Osteoblast (primary cell): Measurements from ENCODE around the gene DHRS11. TPM values are rescaled to one million over a fixed set of nuclear protein-coding genes. Genes with fewer than 3 reads are reported as not detected.

Source experiments
- DNase-seq: peaks from one replicate; pipeline ENCODE4 v3.0.0; 2011; ENCODE audit warnings: low spot score, mixed read lengths; ENCODE audit not compliant: insufficient read length; ENCODE audit errors: missing footprints
- H2AFZ ChIP-seq: 2 replicates; pipeline ENCODE4 v1.6.0; 2011; ENCODE audit warnings: mild to moderate bottlenecking, low read length
- H3K27ac ChIP-seq: 2 replicates; pipeline ENCODE4 v1.5.1; 2011; ENCODE audit warnings: mild to moderate bottlenecking, low read depth, low read length, moderate library complexity
- H3K27me3 ChIP-seq: 2 replicates; pipeline ENCODE4 v1.6.0; 2012; ENCODE audit warnings: mild to moderate bottlenecking, control low read depth, inconsistent platforms, low read length, moderate library complexity; ENCODE audit not compliant: insufficient read depth
- H3K36me3 ChIP-seq: 2 replicates; pipeline ENCODE4 v1.5.1; 2011; ENCODE audit warnings: mild to moderate bottlenecking, low read length, control low read depth, moderate library complexity; ENCODE audit not compliant: insufficient read depth
- H3K4me1 ChIP-seq: 2 replicates; pipeline ENCODE4 v1.5.1; 2011; ENCODE audit warnings: mild to moderate bottlenecking, low read length, control low read depth, moderate library complexity; ENCODE audit not compliant: insufficient read depth
- H3K4me2 ChIP-seq: 2 replicates; pipeline ENCODE4 v1.6.0; 2011; ENCODE audit warnings: mild to moderate bottlenecking, low read length; ENCODE audit not compliant: insufficient read depth
- H3K4me3 ChIP-seq: fragments of 200-600 bp; sonication (generic); 3 replicates; pipeline ENCODE4 v1.5.1; 2012; ENCODE audit warnings: mild to moderate bottlenecking, low read length, inconsistent platforms; ENCODE audit not compliant: insufficient read depth
- H3K79me2 ChIP-seq: 2 replicates; pipeline ENCODE4 v1.6.0; 2012; ENCODE audit warnings: mild to moderate bottlenecking, low read length, control low read depth, inconsistent platforms; ENCODE audit not compliant: insufficient read depth
- H3K9me3 ChIP-seq: 2 replicates; pipeline ENCODE4 v1.5.1; 2011; ENCODE audit warnings: low read depth, low read length, control low read depth
- H4K20me1 ChIP-seq: 2 replicates; pipeline ENCODE4 v1.6.0; 2012; ENCODE audit warnings: mild to moderate bottlenecking, low read length, control low read depth; ENCODE audit not compliant: insufficient read depth
- CTCF ChIP-seq: IDR thresholded peaks from 2 replicates; pipeline ENCODE4 v1.5.1; 2011; ENCODE audit warnings: mild to moderate bottlenecking, low read depth, low read length, moderate library complexity; ENCODE audit errors: extremely low read depth
- total RNA-seq: library from RNA; depleted of rRNA; stranded (reverse); fragments of >200 nt; gene quantifications from 2 replicates; pipeline ENCODE4 v1.2.3, GENCODE V29; 2012

DHRS11 gene
- total RNA-seq, 1 donor = 3.3 TPM

- Histone ChIP-seq H3K27ac (no peak overlapping the region), H2AFZ (no peak overlapping the region), H3K4me1 (peaks cover 4% of the 10 kb centered on the region), H3K36me3 (no peaks in the 10 kb centered on the region), H3K9me3 (no peaks in the 10 kb centered on the region), H3K4me3 (peak overlapping the region; percentile 56), H3K79me2 (no peaks in the 10 kb centered on the region), H3K27me3 (peaks cover 90% of the 10 kb centered on the region), H4K20me1 (no peaks in the 10 kb centered on the region), H3K4me2 (peak overlapping the region; percentile 65)
- no peak for TF ChIP-seq CTCF
- peak; percentile 83 for DNase-seq
Measured at GRCh38 chr17:36641331-36641876, 49.7 kb downstream of the DHRS11 start.

GRCh38 chr17:36641877-36642845 lies 50.5 kb downstream of the DHRS11 start:
- Histone ChIP-seq H3K9me3 (no peaks in the 10 kb centered on the region), H3K4me1 (peaks cover 4% of the 10 kb centered on the region), H3K79me2 (no peaks in the 10 kb centered on the region), H3K27me3 (peaks cover 90% of the 10 kb centered on the region), H3K4me3 (peak overlapping the region; percentile 56), H3K4me2 (peak overlapping the region; percentile 65), H2AFZ (no peak overlapping the region), H3K36me3 (no peaks in the 10 kb centered on the region), H3K27ac (no peak overlapping the region), H4K20me1 (no peaks in the 10 kb centered on the region)
- DNase-seq = peak; percentile 82
- TF ChIP-seq CTCF = no peak

- Histone ChIP-seq H2AFZ (no peak overlapping the region), H3K4me1 (peaks cover 4% of the 10 kb centered on the region), H3K27me3 (peaks cover 81% of the 10 kb centered on the region), H3K9me3 (no peaks in the 10 kb centered on the region), H4K20me1 (no peaks in the 10 kb centered on the region), H3K36me3 (no peaks in the 10 kb centered on the region), H3K27ac (no peak overlapping the region), H3K4me3 (no peak overlapping the region), H3K4me2 (no peak overlapping the region), H3K79me2 (no peaks in the 10 kb centered on the region)
- no peak for DNase-seq
- TF ChIP-seq CTCF = no peak
Measured at GRCh38 chr17:36643086-36643685, 51.5 kb downstream of the DHRS11 start.

- Histone ChIP-seq H4K20me1 (no peaks in the 10 kb centered on the region), H3K4me2 (no peak overlapping the region), H3K79me2 (no peaks in the 10 kb centered on the region), H3K27ac (no peak overlapping the region), H3K9me3 (no peaks in the 10 kb centered on the region), H3K4me3 (no peak overlapping the region), H3K4me1 (peaks cover 4% of the 10 kb centered on the region), H3K27me3 (peaks cover 58% of the 10 kb centered on the region), H2AFZ (no peak overlapping the region), H3K36me3 (no peaks in the 10 kb centered on the region)
- no peak for DNase-seq
- no peak for TF ChIP-seq CTCF
Measured at GRCh38 chr17:36645422-36645821, 53.7 kb downstream of the DHRS11 start.
